Left ventricle myocardium inferior (tissue), 1 donor: ENCODE measurements around the gene RIPOR2. TPM values are rescaled to one million over a fixed set of nuclear protein-coding genes. Genes with fewer than 3 reads are reported as not detected.
A peak's percentile ranks its signal among the peaks of the same experiment; 100 is the strongest.
"Not testable (repeated sequence)": the region's sequence is repeated elsewhere in the genome, so short reads cannot be mapped to it uniquely, and the experiment has no call there.

Source experiments
- DNase-seq: peaks from one replicate; pipeline ENCODE4 v3.0.0-alpha.2; 2020
- H3K27ac ChIP-seq: fragments of 200-600 bp; replicated peaks from 2 replicates; pipeline ENCODE4 v1.8.0; 2021
- H3K27me3 ChIP-seq: fragments of 200-600 bp; 2 replicates; pipeline ENCODE4 v1.8.0; 2021; ENCODE audit warnings: low read depth
- H3K36me3 ChIP-seq: fragments of 200-600 bp; 2 replicates; pipeline ENCODE4 v1.8.0; 2021
- H3K4me1 ChIP-seq: fragments of 200-600 bp; 2 replicates; pipeline ENCODE4 v1.8.0; 2021
- H3K4me3 ChIP-seq: fragments of 200-600 bp; 2 replicates; pipeline ENCODE4 v1.8.0; 2021; ENCODE audit warnings: mild to moderate bottlenecking, moderate library complexity
- H3K9me3 ChIP-seq: fragments of 200-600 bp; replicated peaks from 2 replicates; pipeline ENCODE4 v1.8.0; 2021
- intact Hi-C: fragments of 100-400 bp; cut with micrococcal nuclease; formaldehyde crosslinking; loops from one replicate; pipeline ENCODE4 v1.11.0; 2022
- total RNA-seq: library from RNA; stranded (reverse); fragmentation: NEBNext Ultra II Directional; extraction: Animal tissue kit (Norgen Biotek cat#: 25700); gene quantifications from one replicate; pipeline ENCODE4 v1.2.1, GENCODE V29; 2021
- TF ChIP-seq, protein P1 (sequence below): fragments of 200-600 bp; IDR thresholded peaks from 2 replicates; pipeline ENCODE4 v1.8.0; 2021; ENCODE audit warnings: antibody characterized with exemption, mild to moderate bottlenecking, borderline replicate concordance
- donor health status: DM: no; HTN: yes; CAD: no; lungs with severe emphysema.

Gene RIPOR2
- total RNA-seq, 1 donor from 2014 or later: 3.1 TPM

DNA sequence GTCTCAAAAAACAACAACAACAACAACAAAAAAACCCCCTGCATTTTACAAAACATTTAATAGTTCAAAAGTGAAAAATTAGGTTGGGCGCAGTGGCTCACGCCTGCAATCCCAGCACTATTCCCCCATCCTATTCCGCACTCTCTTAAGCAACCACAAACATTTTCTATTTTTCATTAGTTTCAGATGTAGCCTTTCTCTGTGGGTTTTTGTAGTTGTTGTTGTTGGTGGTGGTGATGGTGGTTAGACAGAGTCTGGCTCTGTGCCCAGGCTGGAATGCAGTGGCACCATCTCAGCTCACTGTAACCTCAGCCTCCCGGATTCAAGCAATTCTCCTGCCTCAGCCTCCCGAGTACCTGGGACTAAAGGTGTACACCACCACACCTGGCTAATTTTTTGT, 167.4 kb downstream of the RIPOR2 start:
- Histone ChIP-seq H3K4me3 (no peak overlapping the region), H3K27ac (no peak overlapping the region), H3K36me3 (no peaks in the 10 kb centered on the region), H3K4me1 (no peaks in the 10 kb centered on the region), H3K27me3 (no peaks in the 10 kb centered on the region), H3K9me3 (no peaks in the 10 kb centered on the region)
- intact Hi-C loops: loop anchor here (5.0 kb wide), 1 partner anchor 191 kb away; no protein-coding TSS in a partner anchor
- TF ChIP-seq, protein P1, sequence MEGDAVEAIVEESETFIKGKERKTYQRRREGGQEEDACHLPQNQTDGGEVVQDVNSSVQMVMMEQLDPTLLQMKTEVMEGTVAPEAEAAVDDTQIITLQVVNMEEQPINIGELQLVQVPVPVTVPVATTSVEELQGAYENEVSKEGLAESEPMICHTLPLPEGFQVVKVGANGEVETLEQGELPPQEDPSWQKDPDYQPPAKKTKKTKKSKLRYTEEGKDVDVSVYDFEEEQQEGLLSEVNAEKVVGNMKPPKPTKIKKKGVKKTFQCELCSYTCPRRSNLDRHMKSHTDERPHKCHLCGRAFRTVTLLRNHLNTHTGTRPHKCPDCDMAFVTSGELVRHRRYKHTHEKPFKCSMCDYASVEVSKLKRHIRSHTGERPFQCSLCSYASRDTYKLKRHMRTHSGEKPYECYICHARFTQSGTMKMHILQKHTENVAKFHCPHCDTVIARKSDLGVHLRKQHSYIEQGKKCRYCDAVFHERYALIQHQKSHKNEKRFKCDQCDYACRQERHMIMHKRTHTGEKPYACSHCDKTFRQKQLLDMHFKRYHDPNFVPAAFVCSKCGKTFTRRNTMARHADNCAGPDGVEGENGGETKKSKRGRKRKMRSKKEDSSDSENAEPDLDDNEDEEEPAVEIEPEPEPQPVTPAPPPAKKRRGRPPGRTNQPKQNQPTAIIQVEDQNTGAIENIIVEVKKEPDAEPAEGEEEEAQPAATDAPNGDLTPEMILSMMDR: no peak
- DNase-seq: no peak

DNA sequence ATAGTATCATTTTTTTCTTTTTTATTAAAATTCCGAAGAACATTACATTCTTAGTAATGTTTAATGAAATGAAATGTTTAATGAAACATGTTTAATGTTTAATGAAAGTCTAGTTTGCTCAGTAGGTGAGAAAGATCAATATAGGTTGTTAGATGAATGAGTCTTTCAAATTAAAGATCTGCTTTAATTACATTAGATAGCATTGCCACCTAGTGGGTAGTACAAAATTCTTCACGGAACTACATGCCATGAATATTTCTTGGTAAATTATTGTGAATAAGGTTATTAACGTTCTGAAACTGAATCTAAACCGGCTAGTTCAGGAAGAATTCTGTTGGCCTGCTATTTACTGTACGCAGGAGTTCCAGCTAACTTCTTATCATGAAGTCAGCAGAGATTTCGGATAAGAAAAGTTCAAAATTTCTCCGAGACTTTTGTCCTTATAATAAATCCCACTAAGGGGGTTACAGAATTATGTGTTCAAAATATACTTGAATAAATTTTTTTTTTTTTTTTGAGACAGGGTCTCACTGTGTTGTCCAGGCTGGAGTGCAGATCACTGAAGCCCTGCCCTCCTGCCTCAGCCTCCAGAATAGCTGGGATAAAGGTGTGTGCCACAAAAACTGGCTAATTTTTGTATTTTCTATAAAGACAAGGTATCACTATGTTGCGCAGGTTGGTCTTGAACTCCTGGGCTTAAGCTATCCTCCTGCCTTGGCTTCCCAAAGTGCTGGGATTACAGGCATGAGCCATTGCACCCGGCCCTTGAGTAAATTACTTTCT, 168.9 kb downstream of the RIPOR2 start:
- Histone ChIP-seq H3K4me1 (no peaks in the 10 kb centered on the region), H3K4me3 (no peak overlapping the region), H3K36me3 (no peaks in the 10 kb centered on the region), H3K27ac (no peak overlapping the region), H3K9me3 (no peaks in the 10 kb centered on the region), H3K27me3 (no peaks in the 10 kb centered on the region)
- DNase-seq: no peak
- intact Hi-C loops: loop anchor here (5.0 kb wide), 1 partner anchor 190 kb away; no protein-coding TSS in a partner anchor
- TF ChIP-seq, protein P1: peak; percentile 55

DNA sequence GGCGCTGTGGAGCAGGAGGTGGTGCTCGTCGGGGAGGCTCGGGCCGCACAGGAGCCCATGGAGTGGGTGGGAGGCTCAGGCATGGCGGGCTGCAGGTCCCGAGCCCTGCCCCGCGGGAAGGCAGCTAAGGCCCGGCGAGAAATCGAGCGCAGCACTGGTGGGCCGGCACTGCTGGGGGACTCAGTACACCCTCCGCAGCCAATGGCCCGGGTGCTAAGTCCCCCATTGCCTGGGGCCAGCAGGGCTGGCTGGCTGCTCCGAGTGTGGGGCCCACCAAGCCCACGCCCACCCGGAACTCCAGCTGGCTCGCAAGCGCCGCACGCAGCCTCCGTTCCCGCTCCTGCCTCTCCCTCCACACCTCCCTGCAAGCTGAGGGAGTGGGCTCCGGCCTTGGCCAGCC, 169.8 kb downstream of the RIPOR2 start:
- not testable (repeated sequence) for H3K9me3 ChIP-seq, H3K27ac ChIP-seq, DNase-seq, H3K4me3 ChIP-seq, H3K4me1 ChIP-seq, H3K36me3 ChIP-seq, H3K27me3 ChIP-seq
- intact Hi-C loops: loop anchor here (5.0 kb wide), 1 partner anchor 189 kb away; no protein-coding TSS in a partner anchor

DNA sequence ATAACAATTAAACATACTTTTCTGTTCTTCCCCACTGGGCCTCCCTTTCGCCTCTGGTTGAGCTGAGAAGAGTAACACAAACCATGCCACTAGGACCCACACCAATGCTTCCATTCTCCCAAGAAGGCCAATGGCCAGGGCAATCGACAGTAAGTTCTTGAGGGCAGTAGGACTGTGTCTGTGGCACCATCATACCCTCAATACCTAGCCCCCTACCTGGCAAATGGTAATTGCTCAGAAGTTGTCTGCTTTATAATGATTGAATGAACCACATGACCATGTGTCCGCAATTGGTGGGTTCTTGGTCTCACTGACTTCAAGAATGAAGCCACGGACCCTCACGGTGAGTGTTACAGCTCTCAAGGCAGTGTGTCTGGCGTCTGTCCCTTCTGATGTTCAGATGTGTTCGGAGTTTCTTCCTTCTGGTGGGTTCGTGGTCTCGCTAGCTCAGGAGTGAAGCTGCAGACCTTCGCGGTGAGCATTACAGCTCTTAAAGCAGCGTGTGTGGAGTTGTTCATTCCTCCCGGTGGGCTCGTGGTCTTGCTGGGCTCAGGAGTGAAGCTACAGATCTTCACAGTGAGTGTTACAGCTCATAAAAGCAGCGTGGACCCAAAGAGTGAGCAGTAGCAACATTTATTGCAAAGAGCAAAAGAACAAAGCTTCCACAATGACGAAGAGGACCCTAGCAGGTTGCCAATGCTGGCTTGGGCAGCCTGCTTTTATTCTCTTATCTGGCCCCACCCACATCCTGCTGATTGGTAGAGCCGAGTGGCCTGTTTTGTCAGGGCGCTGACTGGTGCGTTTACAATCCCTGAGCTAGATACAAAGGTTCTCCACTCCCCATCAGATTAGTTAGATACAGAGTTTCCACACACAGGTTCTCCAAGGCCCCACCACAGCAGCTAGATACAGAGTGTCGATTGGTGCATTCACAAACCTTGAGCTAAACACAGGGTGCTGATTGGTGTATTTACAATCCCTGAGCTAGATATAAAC, 170.6 kb downstream of the RIPOR2 start:
- not testable (repeated sequence) for H3K4me1 ChIP-seq, H3K9me3 ChIP-seq, DNase-seq, H3K4me3 ChIP-seq, H3K36me3 ChIP-seq, H3K27ac ChIP-seq, H3K27me3 ChIP-seq
- intact Hi-C loops: loop anchor here (5.0 kb wide), 1 partner anchor 188 kb away; no protein-coding TSS in a partner anchor

DNA sequence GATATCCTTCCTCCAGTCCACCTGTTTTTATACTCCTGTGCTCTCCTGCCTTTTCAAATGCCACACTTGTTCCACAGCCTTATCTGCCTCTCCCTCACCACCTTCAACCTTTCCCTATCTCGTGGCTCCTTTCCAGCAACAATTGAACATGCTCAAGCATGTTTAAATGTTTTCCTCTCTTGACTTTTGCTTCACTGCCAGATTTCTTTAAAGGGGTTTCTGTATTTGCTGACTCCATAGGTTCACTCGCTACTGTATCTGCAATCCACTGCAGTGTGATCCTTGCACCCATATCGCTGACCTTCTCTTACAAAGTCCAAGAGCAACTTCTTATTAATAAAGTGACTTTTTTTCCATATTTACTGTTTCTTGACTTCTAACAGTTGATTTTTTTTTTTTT, 172.2 kb downstream of the RIPOR2 start:
- no peak overlapping the region for H3K4me3 ChIP-seq
- no peaks in the 10 kb centered on the region for H3K9me3 ChIP-seq
- H3K36me3 ChIP-seq: no peaks in the 10 kb centered on the region
- no peaks in the 10 kb centered on the region for H3K4me1 ChIP-seq
- intact Hi-C loops: no loop called here
- DNase-seq: no peak
- no peak overlapping the region for H3K27ac ChIP-seq
- no peaks in the 10 kb centered on the region for H3K27me3 ChIP-seq
- TF ChIP-seq, protein P1: no peak

DNA sequence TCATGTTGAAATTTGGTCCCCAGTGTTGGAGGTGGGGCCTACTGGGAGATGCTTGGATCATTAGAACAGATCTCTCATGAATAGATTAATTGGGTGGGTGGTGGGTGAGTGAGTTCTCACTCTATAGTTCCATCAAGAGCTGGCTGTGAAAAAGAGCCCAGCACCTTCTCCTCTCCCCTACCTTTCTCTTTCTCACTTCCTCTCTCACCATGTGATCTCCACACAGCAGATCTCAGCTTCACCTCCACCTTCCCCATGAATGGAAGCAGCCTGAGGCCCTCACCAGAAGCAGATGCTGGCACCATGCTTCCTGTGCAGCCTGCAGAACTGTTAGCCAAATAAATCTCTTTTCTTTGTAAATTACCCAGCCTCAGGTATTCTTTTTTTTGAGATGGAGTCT, 173.9 kb downstream of the RIPOR2 start:
- TF ChIP-seq, protein P1: no peak
- no peak for DNase-seq
- no peaks in the 10 kb centered on the region for H3K9me3 ChIP-seq
- H3K4me1 ChIP-seq: no peaks in the 10 kb centered on the region
- intact Hi-C loops: no loop called here
- no peaks in the 10 kb centered on the region for H3K27me3 ChIP-seq
- H3K4me3 ChIP-seq: no peak overlapping the region
- no peak overlapping the region for H3K27ac ChIP-seq
- H3K36me3 ChIP-seq: no peaks in the 10 kb centered on the region
